Activated gamma-delta T cell (primary cell): ENCODE data around the gene CREB5.
"Not testable (repeated sequence)": the region's sequence is repeated elsewhere in the genome, so short reads cannot be mapped to it uniquely, and the experiment has no call there.

Experiments used
- DNase-seq: peaks from one replicate; lab custom pipeline; 2025; lab: John Stamatoyannopoulos, UW

CREB5 gene

GRCh38 chr7:28812616-28813015, 400.3 kb downstream of the CREB5 start:
- no peak for DNase-seq

- DNase-seq: no peak
Observed at GRCh38 chr7:28813243-28813962, 401.1 kb downstream of the CREB5 start.

DNA sequence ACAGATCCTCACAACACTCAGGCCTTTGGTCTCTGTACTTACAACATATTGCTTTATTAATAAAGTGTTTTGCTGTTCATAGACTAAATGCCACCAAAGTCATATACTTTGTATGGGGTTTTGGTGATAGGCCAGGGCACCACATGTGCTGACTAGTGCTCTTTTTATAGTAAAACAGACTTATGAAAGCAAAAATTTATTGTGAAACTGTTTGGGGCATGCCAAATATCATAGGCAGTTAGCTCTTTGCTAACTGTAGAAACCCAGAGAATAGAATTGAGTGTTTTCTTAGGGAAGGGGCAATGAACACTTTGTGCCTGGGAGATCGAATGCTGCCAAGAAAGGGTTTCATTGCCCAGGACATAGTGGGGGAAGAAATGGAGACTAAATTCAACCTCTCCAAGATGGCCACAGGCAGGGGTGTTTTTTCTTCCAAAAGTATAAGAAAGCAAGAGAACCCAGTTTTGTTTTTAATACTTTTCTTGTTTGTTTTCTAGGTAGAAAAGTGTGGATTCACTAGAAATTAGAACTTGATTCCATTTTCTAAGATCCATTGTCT, 403.1 kb downstream of the CREB5 start:
- no peak for DNase-seq

- no peak for DNase-seq
Observed at GRCh38 chr7:28815928-28816373, 403.6 kb downstream of the CREB5 start.

DNA sequence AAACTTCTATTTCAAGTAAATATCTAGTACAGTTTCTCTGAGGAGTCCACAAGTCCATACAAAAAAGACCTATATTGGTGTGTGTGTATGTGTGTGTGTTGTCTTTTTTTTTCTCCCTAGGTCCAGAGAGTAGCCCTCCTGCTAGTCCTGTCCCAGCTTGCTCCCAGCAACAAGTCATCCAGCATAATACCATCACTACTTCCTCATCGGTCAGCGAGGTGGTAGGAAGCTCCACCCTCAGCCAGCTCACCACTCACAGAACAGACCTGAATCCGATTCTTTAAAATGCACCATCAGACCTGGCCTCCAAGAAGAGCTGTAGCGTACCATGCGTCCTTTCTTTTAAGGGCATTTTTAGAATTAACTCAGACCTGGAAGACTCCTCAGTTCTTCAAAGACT, 406.7 kb downstream of the CREB5 start:
- DNase-seq: no peak

DNA sequence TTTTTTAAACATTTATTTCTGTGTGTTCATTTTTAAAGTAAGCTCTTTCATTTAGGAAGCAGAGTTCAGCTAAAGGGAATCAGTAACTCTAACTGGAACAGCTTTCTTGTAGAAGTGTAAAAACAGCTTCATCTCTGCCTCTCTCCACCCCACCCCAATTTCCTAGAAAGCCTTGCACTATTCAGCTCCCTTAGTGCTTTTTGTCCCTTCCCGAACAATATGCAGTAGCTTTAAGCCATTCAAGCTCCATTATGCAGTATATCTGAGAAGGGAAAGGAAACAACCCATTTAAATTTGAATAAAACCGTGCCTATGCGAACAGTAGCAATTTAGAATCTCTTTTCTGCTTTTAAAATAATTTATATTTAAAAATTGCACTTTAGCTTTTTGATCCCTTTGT, 411.3 kb downstream of the CREB5 start:
- no peak for DNase-seq

- not testable (repeated sequence) for DNase-seq
Observed at GRCh38 chr7:28825817-28826448, 413.6 kb downstream of the CREB5 start.

- no peak for DNase-seq
Observed at GRCh38 chr7:28830846-28831245, 418.5 kb downstream of the CREB5 start.

- no peak for DNase-seq
Observed at GRCh38 chr7:28832669-28833068, 420.4 kb downstream of the CREB5 start.

DNA sequence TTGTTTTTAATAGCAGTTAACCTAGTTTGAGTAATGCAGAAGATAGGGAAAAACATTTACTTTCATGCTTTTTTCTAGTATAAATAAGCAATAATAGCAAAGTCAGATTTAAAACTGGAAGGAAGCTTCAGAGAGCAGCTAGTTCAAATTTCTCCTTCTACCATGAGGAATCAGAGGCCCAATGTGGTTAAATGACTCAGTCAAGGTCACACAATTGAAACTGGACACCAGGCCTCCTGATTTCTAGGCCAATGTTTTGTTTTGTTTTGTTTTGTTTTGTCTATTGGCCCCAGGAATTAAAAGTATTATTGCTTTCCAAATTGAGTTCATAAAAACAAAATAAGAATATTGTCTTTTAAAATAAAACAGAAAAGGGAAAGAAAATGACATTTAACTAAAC, 423.5 kb downstream of the CREB5 start:
- DNase-seq: no peak

- no peak for DNase-seq
Observed at GRCh38 chr7:28836716-28837115, 424.4 kb downstream of the CREB5 start.

GRCh38 chr7:28837216-28837615, 424.9 kb downstream of the CREB5 start:
- no peak for DNase-seq

DNA sequence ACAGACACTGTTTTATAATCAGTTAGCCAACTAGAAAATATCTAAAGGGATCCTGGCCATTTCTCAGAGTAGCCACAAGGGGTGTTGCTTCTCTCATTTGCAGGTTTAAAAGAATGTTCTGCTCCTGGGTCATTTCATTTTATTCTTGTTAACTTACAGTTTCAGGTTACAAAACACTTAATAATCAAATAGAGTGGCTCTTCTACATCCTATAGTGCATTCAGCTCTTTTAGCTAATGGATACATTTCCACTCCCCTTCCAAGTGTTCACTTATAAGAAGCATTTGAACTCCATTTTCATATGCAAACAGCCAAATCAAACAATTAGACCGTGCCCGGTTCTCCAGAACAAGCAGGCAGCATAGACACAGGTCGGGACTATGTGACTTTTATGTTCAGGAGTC, 428.3 kb downstream of the CREB5 start:
- no peak for DNase-seq

DNA sequence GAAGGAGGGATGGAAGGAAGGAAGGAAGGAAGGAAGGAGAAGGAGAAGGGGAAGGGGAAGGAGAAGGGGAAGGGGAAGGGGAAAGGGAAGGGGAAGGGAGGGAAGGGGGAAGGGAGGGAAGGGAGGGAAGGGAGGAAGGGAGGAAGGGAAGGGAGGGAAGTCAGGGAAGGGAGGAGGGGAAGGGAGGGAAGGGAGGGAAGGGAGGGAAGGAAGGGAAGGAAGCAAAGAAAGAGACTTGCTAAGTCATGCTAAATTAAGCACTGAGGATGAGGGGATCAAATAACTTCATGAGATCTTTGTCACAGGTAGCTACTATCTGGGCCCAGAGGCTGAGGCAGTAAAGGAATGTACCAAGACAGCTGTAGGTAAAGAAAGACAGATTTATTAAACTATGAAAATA, 429.4 kb downstream of the CREB5 start:
- DNase-seq: no peak

GRCh38 chr7:28842769-28843295, 430.5 kb downstream of the CREB5 start:
- DNase-seq: no peak

DNA sequence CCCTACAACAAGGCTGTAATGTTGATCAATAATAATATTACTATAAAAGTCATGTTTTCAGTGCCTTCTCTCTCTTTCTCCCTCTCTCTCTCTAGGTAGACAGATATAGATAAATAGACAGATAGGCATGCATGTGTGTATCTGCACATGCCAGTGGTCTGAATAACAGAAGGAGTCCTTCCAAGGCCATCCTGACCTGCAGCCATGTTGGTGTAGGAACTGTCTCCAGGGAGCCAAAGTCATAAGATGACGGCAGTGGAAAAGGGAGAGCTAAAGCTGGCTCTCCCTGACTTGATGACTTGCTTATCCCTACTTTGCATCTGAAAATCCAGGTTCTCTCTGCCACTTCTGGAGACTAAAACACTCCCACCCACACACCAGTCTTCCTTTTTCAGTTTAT, 432.8 kb downstream of the CREB5 start:
- DNase-seq: no peak

DNA sequence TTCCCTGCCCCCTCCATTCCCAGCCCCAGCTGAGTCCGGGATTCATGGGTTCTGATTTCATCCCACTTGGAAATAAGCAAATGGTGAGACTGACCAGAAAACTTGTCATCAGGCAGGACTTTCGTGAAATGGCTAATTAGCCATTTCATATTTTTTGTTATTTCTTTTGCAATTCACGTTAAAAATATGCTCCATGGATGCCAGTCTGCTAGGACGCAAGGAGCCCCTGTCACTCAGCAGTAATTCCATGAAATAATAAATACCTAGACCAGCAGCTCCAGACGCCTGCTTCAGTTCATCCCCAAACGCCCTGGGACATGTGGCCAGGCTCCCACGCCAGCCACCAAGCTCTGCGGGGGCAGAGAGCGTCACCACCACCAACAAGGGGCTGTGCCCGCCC, 434.9 kb downstream of the CREB5 start:
- DNase-seq: no peak

DNA sequence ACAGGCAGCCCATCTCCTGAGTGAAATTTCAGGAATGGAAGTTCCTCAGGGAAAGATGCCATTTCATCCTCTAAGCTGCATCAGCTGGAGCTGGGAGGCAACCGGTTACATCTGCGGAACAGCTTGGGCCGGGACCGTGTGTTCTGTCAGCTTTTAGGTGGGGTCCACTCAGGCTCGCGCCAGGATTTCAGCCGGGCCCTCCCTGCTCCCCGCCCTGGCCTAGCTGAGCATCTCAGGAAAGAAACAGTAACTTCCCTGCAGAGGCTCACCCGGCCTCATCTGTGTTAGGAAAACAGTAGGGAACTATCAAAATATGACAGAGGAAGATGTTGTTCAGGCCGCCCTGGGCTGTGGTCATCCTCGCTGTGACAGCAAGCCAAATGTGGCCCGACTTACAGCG, 435.4 kb downstream of the CREB5 start:
- no peak for DNase-seq

DNA sequence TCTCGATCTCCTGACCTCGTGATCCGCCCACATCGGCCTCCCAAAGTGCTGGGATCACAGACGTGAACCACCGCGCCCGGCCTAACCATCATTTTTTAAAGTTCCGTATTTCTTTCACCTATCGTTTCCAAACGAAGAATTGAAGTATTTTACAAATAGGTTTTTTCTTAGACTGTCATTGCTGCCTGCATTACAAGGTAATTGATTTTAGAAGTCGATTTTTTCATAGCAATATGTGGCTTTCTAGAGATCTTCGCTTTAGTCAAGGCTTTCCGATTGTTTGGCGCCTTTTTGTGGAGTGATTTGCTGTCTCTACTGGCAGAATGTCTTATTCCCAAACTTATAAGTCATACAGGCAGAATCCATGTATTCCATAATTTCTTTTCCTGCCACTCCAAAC, 436.6 kb downstream of the CREB5 start:
- no peak for DNase-seq

DNA sequence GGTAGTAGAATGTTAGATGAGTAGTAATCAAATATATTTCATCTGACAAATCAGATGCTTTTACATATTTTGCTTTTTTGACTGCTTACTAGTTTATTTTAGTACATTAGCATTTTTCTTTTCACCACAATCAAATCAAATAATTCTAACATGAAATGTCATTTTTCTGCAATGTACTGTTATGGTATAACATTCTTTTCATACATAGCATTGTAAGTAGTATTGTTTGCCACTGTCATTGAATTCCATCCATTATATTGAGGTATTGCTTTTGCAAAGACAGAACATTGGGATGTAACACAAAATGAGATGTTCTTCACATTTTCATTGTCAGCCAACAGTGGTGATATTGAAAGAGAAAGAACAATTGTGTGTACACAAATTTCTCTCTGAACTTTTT, 438.4 kb downstream of the CREB5 start:
- no peak for DNase-seq

DNA sequence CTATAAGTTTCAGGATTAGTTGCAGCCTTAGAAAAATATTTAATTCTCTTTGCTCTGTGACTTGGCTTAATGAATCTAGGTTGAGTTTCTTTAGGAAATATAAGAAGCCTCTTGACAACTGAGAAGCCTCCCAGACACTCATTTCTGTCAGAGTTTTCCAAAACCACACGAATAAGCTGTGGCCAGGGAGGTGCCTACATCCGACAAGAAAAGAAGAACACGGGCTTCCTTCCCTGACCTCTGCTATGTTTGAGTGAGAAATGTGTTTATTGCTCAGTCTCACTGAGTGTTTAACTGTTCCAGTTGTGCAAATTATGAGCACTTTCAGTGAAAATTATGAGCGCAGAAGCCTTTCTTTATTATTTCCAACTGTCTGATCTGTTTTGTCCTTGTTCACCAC, 440.8 kb downstream of the CREB5 start:
- DNase-seq: no peak

- no peak for DNase-seq
Observed at GRCh38 chr7:28853834-28854749, 441.8 kb downstream of the CREB5 start.
